CD4-positive, alpha-beta T cell (primary cell): ENCODE measurements around the gene ELANE. TPM values are rescaled to one million over a fixed set of nuclear protein-coding genes. Genes with fewer than 3 reads are reported as not detected.

ENCODE experiments used
- ATAC-seq: fragments of 200-7000 bp; cut with Tn5 transposase; one replicate; pipeline ENCODE4 v1.10.0; 2022; ENCODE audit warnings: mild to moderate bottlenecking; ENCODE audit not compliant: poor library complexity
- CTCF ChIA-PET: fragments of 350-600 bp; sonication (Branson Sonifier 250); formaldehyde crosslinking; loops from one replicate; lab custom pipeline; 2021; ENCODE audit warnings: antibody characterized with exemption, inconsistent platforms; lab: Charles Lee
- POLR2A ChIA-PET: fragments of 350-600 bp; sonication (Branson Sonifier 250); formaldehyde crosslinking; loops from one replicate; lab custom pipeline; 2021; ENCODE audit warnings: antibody characterized with exemption, inconsistent platforms; lab: Charles Lee
- DNase-seq, 14 experiments: peaks; one replicate each; pipeline ENCODE4 v3.0.0-alpha.2; 2013 to 2020; ENCODE audit warnings: mixed read lengths in 2 of 14
- H3K27ac ChIP-seq, 2 donors: one replicate each; pipeline versions ENCODE4 v1.5.1 to v1.7.0; 2013; ENCODE audit warnings: low read length in 2 of 2, low read depth in 1 of 2, mild to moderate bottlenecking in 1 of 2
- H3K27me3 ChIP-seq, 2 experiments: 1 replicate in 1 of 2; 2 replicates in 1 of 2; pipeline versions ENCODE4 v1.6.1 to v1.7.0; 2013; ENCODE audit warnings: low read length in 2 of 2, control low read depth in 1 of 2, mild to moderate bottlenecking in 1 of 2, moderate library complexity in 1 of 2; ENCODE audit not compliant: insufficient read depth in 2 of 2, control insufficient read depth in 1 of 2
- H3K36me3 ChIP-seq: one replicate; pipeline ENCODE4 v1.6.1; 2013; ENCODE audit warnings: low read length, control low read depth; ENCODE audit not compliant: insufficient read depth
- H3K4me1 ChIP-seq: one replicate; pipeline ENCODE4 v1.6.1; 2013; ENCODE audit warnings: low read length, control low read depth; ENCODE audit not compliant: insufficient read depth
- H3K4me3 ChIP-seq: one replicate; pipeline ENCODE4 v1.5.1; 2013; ENCODE audit warnings: mild to moderate bottlenecking, low read length, moderate library complexity
- H3K9me3 ChIP-seq, 2 experiments: 1 replicate in 1 of 2; 2 replicates in 1 of 2; pipeline versions ENCODE4 v1.6.1 to v1.7.0; 2013; ENCODE audit warnings: low read length in 2 of 2, mild to moderate bottlenecking in 2 of 2, control low read depth in 1 of 2, moderate library complexity in 1 of 2; ENCODE audit not compliant: control insufficient read depth in 1 of 2, insufficient read depth in 1 of 2
- H3K27ac Mint-ChIP-seq: one replicate; pipeline ENCODE4 v1.8.0; 2020; ENCODE audit warnings: mixed read lengths
- H3K27me3 Mint-ChIP-seq: one replicate; pipeline ENCODE4 v1.8.0; 2021; ENCODE audit warnings: mixed read lengths
- H3K36me3 Mint-ChIP-seq: one replicate; pipeline ENCODE4 v1.8.0; 2021; ENCODE audit warnings: low read depth, mixed read lengths
- H3K4me1 Mint-ChIP-seq: one replicate; pipeline ENCODE4 v1.8.0; 2021; ENCODE audit warnings: low read depth, mixed read lengths
- H3K4me3 Mint-ChIP-seq: one replicate; pipeline ENCODE4 v1.8.0; 2020; ENCODE audit warnings: mild to moderate bottlenecking, mixed read lengths
- H3K9me3 Mint-ChIP-seq: one replicate; pipeline ENCODE4 v1.8.0; 2020; ENCODE audit warnings: mixed read lengths
- intact Hi-C, 2 experiments: fragments of 100-400 bp; cut with DNase I in 1 of 2; cut with micrococcal nuclease in 1 of 2; formaldehyde crosslinking; loops; one replicate each; pipeline versions ENCODE4 v1.15.1 to v1.9.0; 2023 to 2025; cut with DNase I, micrococcal nuclease
- total RNA-seq, 174 experiments: library from RNA in 2 of 174; stranded (reverse) in 2 of 174; gene quantifications; one replicate each; pipeline ENCODE4 v1.2.3 and lab custom pipeline; 2021 to 2026
- TF ChIP-seq, protein P1 (sequence below): fragments of 200-600 bp; IDR thresholded peaks from one replicate; pipeline ENCODE4 v1.8.0; 2022; ENCODE audit warnings: antibody characterized with exemption, mild to moderate bottlenecking

The ELANE gene
- total RNA-seq, 2 experiments from 2014 or later, result not detected

DNA sequence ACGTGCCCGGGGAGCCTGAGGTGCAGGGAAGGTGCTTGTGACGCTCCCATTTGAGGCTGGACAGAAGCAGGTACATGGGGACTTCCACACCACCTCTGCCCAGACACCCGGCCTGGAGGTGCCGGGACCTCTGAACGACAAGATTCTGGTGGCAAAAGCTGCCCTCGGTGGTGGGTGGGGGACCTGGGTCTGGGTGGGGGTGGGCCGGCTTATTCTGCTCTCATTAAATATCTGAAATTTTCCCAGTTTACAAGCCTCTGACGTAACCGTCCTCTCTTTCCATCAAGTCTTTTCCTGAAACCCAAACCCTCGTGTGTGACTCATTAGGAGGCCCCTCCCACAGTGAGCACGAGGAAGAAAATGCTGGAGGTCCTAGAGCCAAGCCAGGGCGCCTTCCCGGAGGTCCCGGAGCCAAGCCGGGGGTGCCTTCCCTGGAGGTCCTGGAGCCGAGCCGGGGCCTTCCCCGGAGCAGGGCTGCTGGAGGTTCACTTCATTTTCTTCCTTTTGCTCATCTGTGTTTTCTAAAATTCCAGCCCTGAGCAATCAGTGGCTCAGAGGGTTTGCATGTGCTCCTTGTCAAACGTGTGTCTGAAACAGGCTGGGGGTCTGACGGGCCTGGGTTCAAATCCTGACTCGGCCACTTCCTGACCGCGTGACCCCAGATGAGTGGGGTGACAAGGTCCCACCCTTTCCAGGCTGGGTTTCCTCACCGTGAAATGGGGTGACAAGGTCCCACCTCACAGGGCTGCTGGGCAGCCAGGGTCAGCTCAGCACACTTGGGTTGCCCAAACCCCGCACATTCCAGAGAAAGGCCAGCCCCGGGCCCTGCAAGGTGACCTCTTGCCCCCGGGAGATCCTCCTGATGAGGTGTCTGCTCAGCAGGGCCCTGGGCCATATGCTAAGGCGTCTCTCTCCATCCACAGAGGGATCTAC is 17.4 kb downstream of the ELANE start:
- TF ChIP-seq, protein P1, sequence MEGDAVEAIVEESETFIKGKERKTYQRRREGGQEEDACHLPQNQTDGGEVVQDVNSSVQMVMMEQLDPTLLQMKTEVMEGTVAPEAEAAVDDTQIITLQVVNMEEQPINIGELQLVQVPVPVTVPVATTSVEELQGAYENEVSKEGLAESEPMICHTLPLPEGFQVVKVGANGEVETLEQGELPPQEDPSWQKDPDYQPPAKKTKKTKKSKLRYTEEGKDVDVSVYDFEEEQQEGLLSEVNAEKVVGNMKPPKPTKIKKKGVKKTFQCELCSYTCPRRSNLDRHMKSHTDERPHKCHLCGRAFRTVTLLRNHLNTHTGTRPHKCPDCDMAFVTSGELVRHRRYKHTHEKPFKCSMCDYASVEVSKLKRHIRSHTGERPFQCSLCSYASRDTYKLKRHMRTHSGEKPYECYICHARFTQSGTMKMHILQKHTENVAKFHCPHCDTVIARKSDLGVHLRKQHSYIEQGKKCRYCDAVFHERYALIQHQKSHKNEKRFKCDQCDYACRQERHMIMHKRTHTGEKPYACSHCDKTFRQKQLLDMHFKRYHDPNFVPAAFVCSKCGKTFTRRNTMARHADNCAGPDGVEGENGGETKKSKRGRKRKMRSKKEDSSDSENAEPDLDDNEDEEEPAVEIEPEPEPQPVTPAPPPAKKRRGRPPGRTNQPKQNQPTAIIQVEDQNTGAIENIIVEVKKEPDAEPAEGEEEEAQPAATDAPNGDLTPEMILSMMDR, result no peak
- Mint-ChIP-seq H3K9me3 (no peaks in the 10 kb centered on the region), H3K27me3 (no peaks in the 10 kb centered on the region), H3K27ac (no peak overlapping the region), H3K4me1 (peaks cover 26% of the 10 kb centered on the region), H3K36me3 (peaks cover 28% of the 10 kb centered on the region), H3K4me3 (no peak overlapping the region)
- POLR2A ChIA-PET, result interaction anchor here (0.6 kb wide), 1 partner anchor 24 kb away, joined by 3 read pairs; the partner anchor contains the start of genes MED16 and RNU6-9
- Histone ChIP-seq H3K9me3 (no peaks in the 10 kb centered on the region), H3K27ac (no peak overlapping the region), H3K36me3 (peaks cover 41% of the 10 kb centered on the region), H3K4me3 (no peak overlapping the region), H3K4me1 (peaks cover 16% of the 10 kb centered on the region), H3K27me3 (no peaks in the 10 kb centered on the region)
- DNase-seq (no peak), ATAC-seq (no peak)
- CTCF ChIA-PET, result no interaction called here
- intact Hi-C loops, result no loop called here

DNA sequence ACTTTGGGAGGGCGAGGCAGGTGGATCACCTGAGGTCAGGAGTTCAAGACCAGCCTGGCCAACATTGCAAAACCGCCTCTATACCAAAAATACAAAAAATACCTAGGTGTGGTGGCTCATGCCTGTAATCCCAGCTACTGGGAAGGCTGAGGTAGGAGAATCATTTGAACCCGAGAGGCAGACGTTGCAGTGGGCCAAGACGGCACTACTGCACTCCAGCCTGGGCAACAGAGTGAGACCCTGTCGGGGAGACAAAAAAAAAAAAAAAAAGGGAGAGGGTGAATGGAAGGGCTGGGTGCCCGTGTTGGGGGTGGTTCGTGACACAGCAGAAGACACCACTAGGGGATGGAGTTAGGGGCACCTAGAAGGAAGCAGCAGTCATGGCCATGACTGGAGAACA is 18.2 kb downstream of the ELANE start:
- peaks cover 41% of the 10 kb centered on the region for H3K36me3 ChIP-seq
- H3K4me1 Mint-ChIP-seq, result peaks cover 22% of the 10 kb centered on the region
- ChIA-PET POLR2A (no interaction called here), CTCF (interaction anchor here (1.1 kb wide), 1 partner anchor 370 kb away, joined by 3 read pairs; no protein-coding TSS in a partner anchor)
- no peaks in the 10 kb centered on the region for H3K9me3 Mint-ChIP-seq
- H3K4me3 ChIP-seq, result no peak overlapping the region
- H3K27ac Mint-ChIP-seq, result peak overlapping the region; percentile 76
- no peak for ATAC-seq
- H3K27me3 ChIP-seq, result no peaks in the 10 kb centered on the region
- TF ChIP-seq, protein P1, result no peak
- H3K4me1 ChIP-seq, result peaks cover 16% of the 10 kb centered on the region
- no peaks in the 10 kb centered on the region for H3K27me3 Mint-ChIP-seq
- peaks cover 28% of the 10 kb centered on the region for H3K36me3 Mint-ChIP-seq
- no peak for DNase-seq
- intact Hi-C loops, result no loop called here
- no peak overlapping the region for H3K27ac ChIP-seq
- peak overlapping the region; percentile 4 for H3K4me3 Mint-ChIP-seq
- H3K9me3 ChIP-seq, result no peaks in the 10 kb centered on the region

DNA sequence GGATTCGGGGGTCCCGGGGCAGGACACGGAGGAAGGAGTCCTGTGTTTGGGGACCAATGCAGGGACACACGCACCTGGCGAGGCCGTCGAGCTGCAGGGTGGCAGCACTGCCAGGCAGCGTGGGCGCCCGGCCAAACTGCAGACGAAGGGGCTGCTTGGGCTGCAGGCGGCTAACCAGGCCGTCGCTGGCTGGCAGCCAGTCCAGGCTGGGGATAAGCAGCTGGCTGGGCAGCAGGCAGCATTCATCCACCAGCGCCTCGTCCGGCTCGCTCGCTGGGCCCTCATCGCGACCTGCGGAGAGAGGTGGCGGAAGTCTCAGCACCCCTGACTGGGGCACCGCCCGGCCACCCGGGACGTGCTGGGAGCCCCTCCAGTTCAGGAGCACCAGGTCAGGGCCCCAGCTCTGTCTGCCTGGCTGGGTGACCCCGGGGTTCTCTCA is 18.9 kb downstream of the ELANE start:
- CTCF ChIA-PET, result interaction anchor here (1.1 kb wide), 1 partner anchor 370 kb away, joined by 3 read pairs; no protein-coding TSS in a partner anchor

More for the DNA sequence above, 18.9 kb downstream of the ELANE start:
- ATAC-seq, result no peak
- intact Hi-C loops, result no loop called here
- peaks cover 18% of the 10 kb centered on the region for H3K4me1 Mint-ChIP-seq
- Histone ChIP-seq H3K27ac (no peak overlapping the region), H3K4me1 (peaks cover 16% of the 10 kb centered on the region), H3K27me3 (no peaks in the 10 kb centered on the region), H3K9me3 (no peaks in the 10 kb centered on the region), H3K4me3 (no peak overlapping the region), H3K36me3 (peaks cover 43% of the 10 kb centered on the region)
- H3K4me3 Mint-ChIP-seq, result no peak overlapping the region
- H3K27me3 Mint-ChIP-seq, result no peaks in the 10 kb centered on the region
- DNase-seq, result no peak
- TF ChIP-seq, protein P1, result no peak
- peaks cover 33% of the 10 kb centered on the region for H3K36me3 Mint-ChIP-seq
- no peaks in the 10 kb centered on the region for H3K9me3 Mint-ChIP-seq
- POLR2A ChIA-PET, result no interaction called here
- peak overlapping the region; percentile 51 for H3K27ac Mint-ChIP-seq
